Right lobe of liver (tissue), 6 donors: Measurements from ENCODE around the gene PIWIL1. TPM values are rescaled to one million over a fixed set of nuclear protein-coding genes. Genes with fewer than 3 reads are reported as not detected.

Experiments
- ATAC-seq, 4 donors: fragments of 200-7000 bp; cut with Tn5 transposase; one replicate each; pipeline ENCODE4 v1.9.1; 2020; ENCODE audit warnings: mild to moderate bottlenecking in 4 of 4, moderate library complexity in 4 of 4
- DNase-seq, 3 donors: peaks; one replicate each; pipeline ENCODE4 v3.0.0-alpha.2; 2020
- H3K27ac ChIP-seq, 3 donors: fragments of 200-600 bp; one replicate each; pipeline ENCODE4 v1.8.0; 2022
- H3K27me3 ChIP-seq, 2 donors: fragments of 200-600 bp; one replicate each; pipeline ENCODE4 v1.8.0; 2022
- H3K36me3 ChIP-seq, 4 donors: fragments of 200-600 bp; sonication (generic) in 1 of 4; one replicate each; pipeline versions ENCODE4 v1.5.1 to v1.8.0; 2017 to 2022; ENCODE audit warnings: control low read depth in 1 of 4
- H3K4me1 ChIP-seq, 4 donors: fragments of 200-600 bp; sonication (generic) in 1 of 4; one replicate each; pipeline versions ENCODE4 v1.5.1 to v1.8.0; 2017 to 2022; ENCODE audit warnings: control low read depth in 1 of 4
- H3K4me3 ChIP-seq, 3 donors: fragments of 200-600 bp; one replicate each; pipeline ENCODE4 v1.8.0; 2022
- H3K9me3 ChIP-seq, 4 donors: fragments of 200-600 bp; sonication (generic) in 1 of 4; one replicate each; pipeline versions ENCODE4 v1.5.1 to v1.8.0; 2017 to 2022; ENCODE audit warnings: control low read depth in 1 of 4
- CTCF ChIP-seq, 4 donors: fragments of 200-600 bp in 3 of 4; fragments of 450-650 bp in 1 of 4; IDR thresholded peaks; one replicate each; pipeline versions ENCODE4 v1.5.1 to v1.8.0; 2016 to 2022; ENCODE audit warnings: antibody characterized with exemption in 4 of 4, mild to moderate bottlenecking in 2 of 4
- POLR2A ChIP-seq: fragments of 450-650 bp; IDR thresholded peaks from one replicate; pipeline ENCODE4 v1.6.1; 2017; ENCODE audit warnings: antibody characterized with exemption, mild to moderate bottlenecking
- WGBS: methylation state at CpG from one replicate; pipeline ENCODE4 v1.1.6; 2018; ENCODE audit warnings: low coverage, low lambda C conversion rate; ENCODE audit not compliant: insufficient coverage; ENCODE audit errors: missing lambda C conversion rate; 5-methylcytosine and 5-hydroxymethylcytosine counted together
- intact Hi-C, 2 donors: fragments of 100-400 bp; cut with DNase I; formaldehyde crosslinking; loops; one replicate each; pipeline versions ENCODE4 v1.11.2 to v1.14.1; 2022
- total RNA-seq, 6 experiments: library from RNA; depleted of rRNA in 2 of 6; stranded (reverse); fragments of >200 nt in 2 of 6; fragmentation: NEBNext Ultra II Directional in 3 of 6; extraction: Animal tissue kit (Norgen Biotek cat#: 25700) in 3 of 6; gene quantifications; one replicate each; pipeline versions ENCODE4 v1.1.0 to v1.2.4, GENCODE V29; 2016 to 2023
- donor health status: DM: no; HTN: yes; CAD: no.
- donor health status: DM: no; HTN: no; CAD: no.
- donor health status: DM: no; HTN: no; CAD: no.
- donor health status: DM: no; HTN: yes; CAD: no.
- donor health status: DM: no; HTN: yes; CAD: no.

Gene PIWIL1
- total RNA-seq, 6 experiments from 2014 or later: not detected

- DNase-seq: no peak
- Histone ChIP-seq H3K4me1 (peaks cover 0 to 10% (median 0%) of the 10 kb centered on the region in 4 donors), H3K36me3 (no peaks in the 10 kb centered on the region), H3K27me3 (no peaks in the 10 kb centered on the region), H3K4me3 (no peak overlapping the region), H3K27ac (no peak overlapping the region), H3K9me3 (no peaks in the 10 kb centered on the region)
- TF ChIP-seq CTCF (IDR thresholded peaks at IDR 0.05): no peak
- no peak for TF ChIP-seq POLR2A
- no peak for ATAC-seq
- intact Hi-C loops: no loop called here
- WGBS: 69% methylated on average over 5 of the region's 5 CpGs
These were observed 13.6 kb downstream of the PIWIL1 start for GRCh38 chr12:130351326-130351725.

DNA sequence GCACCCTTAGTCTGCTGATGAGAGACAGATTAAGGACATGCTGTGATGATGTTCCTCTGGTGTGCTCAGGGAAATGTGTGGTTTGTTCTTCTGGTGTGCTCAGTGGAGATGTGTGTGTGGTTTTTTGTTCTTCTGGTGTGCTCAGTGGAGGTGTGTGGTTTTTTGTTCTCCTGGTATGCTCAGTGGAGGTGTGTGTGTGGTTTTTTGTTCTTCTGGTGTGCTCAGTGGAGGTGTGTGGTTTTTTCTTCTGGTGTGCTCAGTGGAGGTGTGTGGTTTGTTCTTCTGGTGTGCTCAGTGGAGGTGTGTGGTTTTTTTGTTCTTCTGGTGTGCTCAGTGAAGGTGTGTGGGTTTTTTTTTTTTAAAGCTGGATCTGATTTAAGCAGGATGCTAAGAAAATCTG lies 15.4 kb downstream of the PIWIL1 start:
- Histone ChIP-seq H3K4me3 (no peak overlapping the region), H3K36me3 (no peaks in the 10 kb centered on the region), H3K27me3 (no peaks in the 10 kb centered on the region), H3K4me1 (no peaks in the 10 kb centered on the region), H3K27ac (no peak overlapping the region), H3K9me3 (no peaks in the 10 kb centered on the region)
- DNase-seq (no peak), ATAC-seq (no peak)
- intact Hi-C loops: no loop called here
- TF ChIP-seq CTCF (IDR thresholded peaks at IDR 0.05): no peak
- no peak for TF ChIP-seq POLR2A

DNA sequence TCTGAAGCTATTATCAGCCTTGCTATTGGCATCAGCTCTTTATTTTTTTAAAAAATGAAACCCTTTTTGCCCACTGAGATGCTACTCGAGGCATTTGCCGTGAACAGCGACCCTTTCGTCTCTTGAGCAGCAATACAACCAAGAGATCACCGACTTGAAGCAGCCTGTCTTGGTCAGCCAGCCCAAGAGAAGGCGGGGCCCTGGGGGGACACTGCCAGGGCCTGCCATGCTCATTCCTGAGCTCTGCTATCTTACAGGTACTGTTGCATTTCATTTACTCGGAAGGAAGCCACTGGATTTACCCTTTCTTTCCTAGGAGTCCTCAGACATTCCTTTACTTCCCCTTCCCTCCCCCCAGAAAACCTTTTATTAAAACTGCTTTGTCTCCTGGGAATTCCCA lies 16.7 kb downstream of the PIWIL1 start:
- intact Hi-C loops: no loop called here
- H3K27me3 ChIP-seq: no peaks in the 10 kb centered on the region
- TF ChIP-seq CTCF (IDR thresholded peaks at IDR 0.05) (no peak), POLR2A (no peak)
- no peaks in the 10 kb centered on the region for H3K36me3 ChIP-seq
- WGBS: 33% methylated on average over 4 of the region's 7 CpGs
- no peaks in the 10 kb centered on the region for H3K4me1 ChIP-seq
- no peak overlapping the region for H3K4me3 ChIP-seq
- ATAC-seq (no peak), DNase-seq (no peak)
- H3K27ac ChIP-seq: no peak overlapping the region
- no peaks in the 10 kb centered on the region for H3K9me3 ChIP-seq

- Histone ChIP-seq H3K27me3 (no peaks in the 10 kb centered on the region), H3K36me3 (no peaks in the 10 kb centered on the region), H3K27ac (no peak overlapping the region), H3K4me3 (no peak overlapping the region), H3K4me1 (no peaks in the 10 kb centered on the region), H3K9me3 (no peaks in the 10 kb centered on the region)
- intact Hi-C loops: no loop called here
- DNase-seq (no peak), ATAC-seq (no peak)
- TF ChIP-seq POLR2A (no peak), CTCF (IDR thresholded peaks at IDR 0.05) (no peak)
- WGBS: 51% methylated on average over 8 of the region's 8 CpGs
These were observed 18.5 kb downstream of the PIWIL1 start for GRCh38 chr12:130356222-130356621.

DNA sequence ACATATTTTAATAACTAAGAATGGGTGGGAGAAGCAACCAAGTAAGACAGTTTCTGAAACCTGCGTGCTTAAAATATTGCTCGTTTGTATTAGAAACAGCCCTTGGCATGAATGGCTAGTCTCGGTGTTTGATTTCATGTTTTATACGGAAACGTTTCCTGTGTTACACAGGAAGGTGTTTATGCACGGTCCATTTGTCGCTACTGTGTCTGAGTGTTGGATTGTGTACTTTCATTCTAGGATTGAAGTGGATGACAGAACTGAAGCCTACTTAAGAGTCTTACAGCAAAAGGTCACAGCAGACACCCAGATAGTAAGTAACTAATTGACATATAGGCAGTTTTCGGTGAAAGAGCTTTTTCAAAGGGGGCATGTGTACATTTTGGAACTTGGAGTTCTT lies 19.6 kb downstream of the PIWIL1 start:
- no peaks in the 10 kb centered on the region for H3K9me3 ChIP-seq
- no peaks in the 10 kb centered on the region for H3K36me3 ChIP-seq
- TF ChIP-seq POLR2A: no peak
- TF ChIP-seq CTCF (IDR thresholded peaks at IDR 0.05): no peak
- DNase-seq: no peak
- no peaks in the 10 kb centered on the region for H3K27me3 ChIP-seq
- H3K4me3 ChIP-seq: no peak overlapping the region
- no peak overlapping the region for H3K27ac ChIP-seq
- ATAC-seq: no peak
- H3K4me1 ChIP-seq: no peaks in the 10 kb centered on the region
- WGBS: 62% methylated on average over 8 of the region's 8 CpGs
- intact Hi-C loops: no loop called here
